Transverse colon (tissue), 4 donors: ENCODE measurements around the gene MEIS2. TPM values are rescaled to one million over a fixed set of nuclear protein-coding genes. Genes with fewer than 3 reads are reported as not detected.

ENCODE experiments used
- DNase-seq: peaks from one replicate; pipeline ENCODE4 v3.0.0-alpha.2; 2019
- H3K27ac ChIP-seq, 4 donors: fragments of 200-600 bp; sonication (generic); 2 replicates each; pipeline ENCODE4 v1.5.1; 2016 to 2018; ENCODE audit warnings: inconsistent platforms in 4 of 4
- H3K27me3 ChIP-seq: fragments of 200-600 bp; sonication (generic); 2 replicates; pipeline ENCODE4 v1.5.1; 2017; ENCODE audit warnings: inconsistent platforms
- H3K36me3 ChIP-seq, 4 donors: fragments of 200-600 bp; sonication (generic); 2 replicates each; pipeline ENCODE4 v1.5.1; 2017 to 2019; ENCODE audit warnings: inconsistent platforms in 4 of 4
- H3K4me1 ChIP-seq, 4 donors: fragments of 200-600 bp; sonication (generic); 2 replicates each; pipeline ENCODE4 v1.5.1; 2017 to 2020; ENCODE audit warnings: inconsistent platforms in 4 of 4
- H3K4me3 ChIP-seq, 4 donors: fragments of 200-600 bp; sonication (generic); 1 replicate in 1 of 4; 2 replicates in 3 of 4; pipeline versions ENCODE4 v1.5.1 to v1.6.1; 2017 to 2019; ENCODE audit warnings: inconsistent platforms in 4 of 4
- H3K9me3 ChIP-seq, 2 donors: fragments of 200-600 bp; sonication (generic); 2 replicates each; pipeline ENCODE4 v1.5.1; 2017 to 2019; ENCODE audit warnings: inconsistent platforms in 2 of 2
- EP300 ChIP-seq: sonication (generic); formaldehyde crosslinking; IDR thresholded peaks from one replicate; pipeline ENCODE4 v1.6.1; 2017; ENCODE audit warnings: antibody characterized with exemption, low read depth
- POLR2A ChIP-seq: fragments of 450-650 bp; IDR thresholded peaks from one replicate; pipeline ENCODE4 v1.6.1; 2016; ENCODE audit warnings: antibody characterized with exemption, mild to moderate bottlenecking, moderate library complexity
- POLR2AphosphoS5 ChIP-seq, 3 donors: sonication (generic); formaldehyde crosslinking; IDR thresholded peaks; one replicate each; pipeline ENCODE4 v1.6.1; 2016; ENCODE audit warnings: antibody characterized with exemption in 3 of 3
- WGBS, 2 donors: methylation state at CpG; one replicate each; pipeline ENCODE4 v1.1.5; 2018; ENCODE audit warnings: low coverage in 1 of 2; 5-methylcytosine and 5-hydroxymethylcytosine counted together
- in situ Hi-C, 4 donors: fragments of 200-750 bp; cut with MboI; loops; one replicate each; pipeline versions ENCODE4 v1.15.0 to v1.15.1; 2017; ENCODE audit warnings: low sequenced_read_pairs in 3 of 4, low pct_ligation_motif_present in 1 of 4, low pct_unique_long_range_greater_than_20kb in 1 of 4
- intact Hi-C: fragments of 100-400 bp; cut with DNase I; formaldehyde crosslinking; loops from one replicate; pipeline ENCODE4 v1.15.1; 2023; ENCODE audit warnings: low total_unique reads
- total RNA-seq, 4 donors: library from RNA; depleted of rRNA; stranded (reverse); fragments of >200 nt; gene quantifications; one replicate each; pipeline ENCODE4 v1.1.0, GENCODE V29; 2016
- TF ChIP-seq, protein P1 (sequence below), 5 experiments: fragments of 200-600 bp in 3 of 5; fragments of 450-650 bp in 2 of 5; sonication (generic) in 3 of 5; IDR thresholded peaks; 1 replicate in 2 of 5; 2 replicates in 3 of 5; pipeline ENCODE4 v1.5.1; 2016 to 2017; ENCODE audit warnings: antibody characterized with exemption in 5 of 5, inconsistent platforms in 3 of 5, mild to moderate bottlenecking in 2 of 5, moderate library complexity in 1 of 5

Gene MEIS2
- total RNA-seq, 4 donors from 2014 or later, result 16.5 to 43.4 (median 32.7) TPM

GRCh38 chr15:36908991-36909390 lies 191.4 kb downstream of the MEIS2 start:
- in situ Hi-C loops, result no loop called here
- H3K27me3 ChIP-seq, result no peaks in the 10 kb centered on the region
- H3K27ac ChIP-seq, result no peak overlapping the region
- no peaks in the 10 kb centered on the region for H3K36me3 ChIP-seq
- 68 to 69% methylated on average over 3 to 4 of the region's 4 CpGs for WGBS, 2 donors
- H3K4me3 ChIP-seq, result no peak overlapping the region
- DNase-seq, result no peak
- H3K9me3 ChIP-seq, result no peaks in the 10 kb centered on the region
- peaks cover 0 to 8% (median 4%) of the 10 kb centered on the region in 4 donors for H3K4me1 ChIP-seq
- intact Hi-C loops, result no loop called here
- TF ChIP-seq POLR2AphosphoS5 (IDR thresholded peaks at IDR 0.05) (no peak), POLR2A (no peak), EP300 (no peak)
- TF ChIP-seq, protein P1, sequence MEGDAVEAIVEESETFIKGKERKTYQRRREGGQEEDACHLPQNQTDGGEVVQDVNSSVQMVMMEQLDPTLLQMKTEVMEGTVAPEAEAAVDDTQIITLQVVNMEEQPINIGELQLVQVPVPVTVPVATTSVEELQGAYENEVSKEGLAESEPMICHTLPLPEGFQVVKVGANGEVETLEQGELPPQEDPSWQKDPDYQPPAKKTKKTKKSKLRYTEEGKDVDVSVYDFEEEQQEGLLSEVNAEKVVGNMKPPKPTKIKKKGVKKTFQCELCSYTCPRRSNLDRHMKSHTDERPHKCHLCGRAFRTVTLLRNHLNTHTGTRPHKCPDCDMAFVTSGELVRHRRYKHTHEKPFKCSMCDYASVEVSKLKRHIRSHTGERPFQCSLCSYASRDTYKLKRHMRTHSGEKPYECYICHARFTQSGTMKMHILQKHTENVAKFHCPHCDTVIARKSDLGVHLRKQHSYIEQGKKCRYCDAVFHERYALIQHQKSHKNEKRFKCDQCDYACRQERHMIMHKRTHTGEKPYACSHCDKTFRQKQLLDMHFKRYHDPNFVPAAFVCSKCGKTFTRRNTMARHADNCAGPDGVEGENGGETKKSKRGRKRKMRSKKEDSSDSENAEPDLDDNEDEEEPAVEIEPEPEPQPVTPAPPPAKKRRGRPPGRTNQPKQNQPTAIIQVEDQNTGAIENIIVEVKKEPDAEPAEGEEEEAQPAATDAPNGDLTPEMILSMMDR (IDR thresholded peaks at IDR 0.05), result no peak

- WGBS, 2 donors, result 66 to 86% methylated on average over 3 of the region's 3 CpGs
- Histone ChIP-seq H3K27ac (no peak overlapping the region), H3K4me1 (peaks cover 0 to 16% (median 12%) of the 10 kb centered on the region in 4 donors), H3K36me3 (no peaks in the 10 kb centered on the region), H3K4me3 (no peak overlapping the region), H3K9me3 (no peaks in the 10 kb centered on the region), H3K27me3 (no peaks in the 10 kb centered on the region)
- intact Hi-C loops, result no loop called here
- DNase-seq, result no peak
- in situ Hi-C loops, result no loop called here
- TF ChIP-seq POLR2AphosphoS5 (IDR thresholded peaks at IDR 0.05), result no peak
- no peak for TF ChIP-seq EP300
- TF ChIP-seq, protein P1 (IDR thresholded peaks at IDR 0.05), result no peak
- no peak for TF ChIP-seq POLR2A
These were observed 193.1 kb downstream of the MEIS2 start for GRCh38 chr15:36907295-36907694.

GRCh38 chr15:36905908-36906307 lies 194.4 kb downstream of the MEIS2 start:
- Histone ChIP-seq H3K27ac (no peak overlapping the region), H3K4me3 (no peak overlapping the region), H3K36me3 (no peaks in the 10 kb centered on the region), H3K27me3 (no peaks in the 10 kb centered on the region), H3K9me3 (no peaks in the 10 kb centered on the region), H3K4me1 (peaks cover 0 to 16% (median 12%) of the 10 kb centered on the region in 4 donors)
- in situ Hi-C loops, result no loop called here
- intact Hi-C loops, result no loop called here
- DNase-seq, result no peak
- 28 to 50% methylated on average over 5 of the region's 5 CpGs for WGBS, 2 donors
- TF ChIP-seq EP300 (no peak), POLR2A (no peak), POLR2AphosphoS5 (IDR thresholded peaks at IDR 0.05) (no peak)
- TF ChIP-seq, protein P1 (IDR thresholded peaks at IDR 0.05), result no peak

GRCh38 chr15:36904715-36905114 lies 195.6 kb downstream of the MEIS2 start:
- Histone ChIP-seq H3K4me3 (no peak overlapping the region), H3K27me3 (no peaks in the 10 kb centered on the region), H3K4me1 (peaks cover 0 to 16% (median 12%) of the 10 kb centered on the region in 4 donors), H3K9me3 (no peaks in the 10 kb centered on the region), H3K27ac (no peak overlapping the region), H3K36me3 (no peaks in the 10 kb centered on the region)
- in situ Hi-C loops, result no loop called here
- intact Hi-C loops, result no loop called here
- 33 to 58% methylated on average over 3 of the region's 3 CpGs for WGBS, 2 donors
- DNase-seq, result no peak
- TF ChIP-seq EP300 (no peak), POLR2A (no peak), POLR2AphosphoS5 (IDR thresholded peaks at IDR 0.05) (no peak)
- TF ChIP-seq, protein P1 (IDR thresholded peaks at IDR 0.05), result no peak
